ENCODE data around the gene LRRTM2.

Gene LRRTM2

DNA sequence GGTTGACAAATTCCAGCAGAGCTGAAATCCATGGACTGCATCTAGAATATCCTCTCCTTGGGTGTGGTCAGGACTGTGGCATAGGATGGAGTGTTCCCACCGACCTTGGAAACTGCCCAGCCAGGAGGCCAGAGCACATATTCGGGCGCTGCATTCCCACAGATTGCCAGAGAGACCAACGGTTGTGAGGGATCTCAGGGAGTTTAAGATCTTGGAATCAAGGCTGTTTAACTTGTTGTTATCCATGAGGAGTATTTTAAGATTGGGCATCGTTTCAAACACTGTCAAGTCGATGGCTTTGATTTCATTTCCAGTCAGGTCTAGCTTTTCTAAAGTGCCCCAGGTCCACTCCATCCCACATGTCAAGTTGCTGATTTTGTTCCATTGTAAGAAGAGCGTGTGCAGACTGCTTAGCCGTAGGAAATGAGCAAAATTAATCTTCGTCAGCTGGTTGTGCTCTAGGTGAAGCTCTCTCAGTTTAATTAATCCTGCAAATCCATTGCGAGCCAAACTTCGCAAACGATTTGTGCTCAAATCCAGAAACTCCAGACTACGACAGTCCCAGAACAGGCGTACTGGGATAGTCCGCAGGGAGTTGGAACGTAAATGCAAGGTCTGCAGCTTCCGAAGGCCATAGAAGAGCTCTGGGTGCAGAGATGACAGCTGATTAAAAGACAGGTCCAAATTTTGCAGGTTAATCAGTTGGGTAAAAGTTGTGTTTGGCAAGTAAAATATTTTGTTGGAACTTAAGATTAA, 1.5 kb downstream of the LRRTM2 start:
- Histone ChIP-seq H3K27ac (ENCODE audit: low read length) (no peak overlapping the region), H4K20me1 (ENCODE audit: insufficient read depth, low read length) (no peaks in the 10 kb centered on the region), H3K79me2 (ENCODE audit: insufficient read depth, low read length) (no peaks in the 10 kb centered on the region), H3K9me3 (ENCODE audit: insufficient read depth, low read length, severe bottlenecking) (no peaks in the 10 kb centered on the region), H2AFZ (ENCODE audit: low read depth, low read length) (no peak overlapping the region), H3K9ac (ENCODE audit: low read depth, low read length) (no peak overlapping the region), H3K4me3 (ENCODE audit: low read depth in 1 of 2, low read length in 2 of 2) (no peak overlapping the region), H3K4me2 (ENCODE audit: insufficient read depth, low read length) (no peak overlapping the region), H3K27me3 (ENCODE audit: insufficient read depth, low read length, poor library complexity) (no peaks in the 10 kb centered on the region), H3K36me3 (ENCODE audit: insufficient read depth, low read length) (no peaks in the 10 kb centered on the region), H3K4me1 (ENCODE audit: insufficient read depth, low read length) (no peaks in the 10 kb centered on the region)
- DNase-seq = no peak
- ATAC-seq (ENCODE audit: insufficient read depth, low read depth) = no peak
- TF ChIP-seq, protein P1, sequence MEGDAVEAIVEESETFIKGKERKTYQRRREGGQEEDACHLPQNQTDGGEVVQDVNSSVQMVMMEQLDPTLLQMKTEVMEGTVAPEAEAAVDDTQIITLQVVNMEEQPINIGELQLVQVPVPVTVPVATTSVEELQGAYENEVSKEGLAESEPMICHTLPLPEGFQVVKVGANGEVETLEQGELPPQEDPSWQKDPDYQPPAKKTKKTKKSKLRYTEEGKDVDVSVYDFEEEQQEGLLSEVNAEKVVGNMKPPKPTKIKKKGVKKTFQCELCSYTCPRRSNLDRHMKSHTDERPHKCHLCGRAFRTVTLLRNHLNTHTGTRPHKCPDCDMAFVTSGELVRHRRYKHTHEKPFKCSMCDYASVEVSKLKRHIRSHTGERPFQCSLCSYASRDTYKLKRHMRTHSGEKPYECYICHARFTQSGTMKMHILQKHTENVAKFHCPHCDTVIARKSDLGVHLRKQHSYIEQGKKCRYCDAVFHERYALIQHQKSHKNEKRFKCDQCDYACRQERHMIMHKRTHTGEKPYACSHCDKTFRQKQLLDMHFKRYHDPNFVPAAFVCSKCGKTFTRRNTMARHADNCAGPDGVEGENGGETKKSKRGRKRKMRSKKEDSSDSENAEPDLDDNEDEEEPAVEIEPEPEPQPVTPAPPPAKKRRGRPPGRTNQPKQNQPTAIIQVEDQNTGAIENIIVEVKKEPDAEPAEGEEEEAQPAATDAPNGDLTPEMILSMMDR (IDR thresholded peaks at IDR 0.05; ENCODE audit: borderline replicate concordance, extremely low read depth, low read length, poor library complexity, severe bottlenecking) = no peak
- no peak for TF ChIP-seq EZH2 (IDR thresholded peaks at IDR 0.05; ENCODE audit: borderline replicate concordance, low read depth, low read length, severe bottlenecking)

DNA sequence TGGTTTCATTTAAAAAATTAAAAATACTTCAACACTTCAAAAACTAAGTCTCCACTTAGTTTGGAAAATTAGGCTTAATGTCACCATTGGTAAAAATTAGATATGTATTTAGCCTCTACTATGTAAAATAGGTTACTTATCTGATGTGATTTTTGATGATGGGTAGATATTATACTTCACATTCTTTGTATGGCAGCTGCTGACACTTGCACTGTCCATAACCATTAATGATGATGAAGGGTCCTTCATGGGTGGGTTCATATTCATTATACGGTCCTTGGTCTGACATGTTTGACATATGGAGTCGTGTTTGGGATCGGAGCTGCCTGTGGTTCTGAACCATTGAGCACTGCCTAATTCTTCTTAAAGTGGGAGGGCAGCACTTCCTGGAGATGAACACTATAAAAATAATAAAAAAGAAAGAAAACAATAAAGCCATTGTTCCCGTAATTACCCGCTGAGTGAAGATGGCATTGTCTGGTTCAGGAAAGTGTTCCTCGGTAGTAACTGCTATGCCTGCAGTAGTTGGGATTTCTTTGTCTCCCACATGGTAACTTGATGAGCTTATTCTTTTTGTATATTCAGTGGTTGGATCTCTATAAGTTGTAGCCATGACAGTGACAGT, 2.2 kb downstream of the LRRTM2 start:
- no peaks in the 10 kb centered on the region for H3K4me1 ChIP-seq (ENCODE audit: insufficient read depth, low read length)

GRCh38 chr5:138870611-138871010, 4.5 kb downstream of the LRRTM2 start:
- H3K27me3 ChIP-seq (ENCODE audit: insufficient read depth, low read length, poor library complexity) = no peaks in the 10 kb centered on the region
- H3K4me1 ChIP-seq (ENCODE audit: insufficient read depth, low read length) = no peaks in the 10 kb centered on the region

More for the DNA sequence above, 2.2 kb downstream of the LRRTM2 start:
- H3K79me2 ChIP-seq (ENCODE audit: insufficient read depth, low read length) = no peaks in the 10 kb centered on the region
- no peaks in the 10 kb centered on the region for H3K27me3 ChIP-seq (ENCODE audit: insufficient read depth, low read length, poor library complexity)
- H3K9me3 ChIP-seq (ENCODE audit: insufficient read depth, low read length, severe bottlenecking) = no peaks in the 10 kb centered on the region
- no peak overlapping the region for H2AFZ ChIP-seq (ENCODE audit: low read depth, low read length)
- DNase-seq = no peak
- ATAC-seq (ENCODE audit: insufficient read depth, low read depth) = no peak
- no peaks in the 10 kb centered on the region for H4K20me1 ChIP-seq (ENCODE audit: insufficient read depth, low read length)
- H3K4me3 ChIP-seq (ENCODE audit: low read depth in 1 of 2, low read length in 2 of 2) = no peak overlapping the region
- no peak overlapping the region for H3K9ac ChIP-seq (ENCODE audit: low read depth, low read length)
- no peak overlapping the region for H3K27ac ChIP-seq (ENCODE audit: low read length)
- no peak overlapping the region for H3K4me2 ChIP-seq (ENCODE audit: insufficient read depth, low read length)
- H3K36me3 ChIP-seq (ENCODE audit: insufficient read depth, low read length) = no peaks in the 10 kb centered on the region
- TF ChIP-seq EZH2 (IDR thresholded peaks at IDR 0.05; ENCODE audit: borderline replicate concordance, low read depth, low read length, severe bottlenecking) = no peak
- TF ChIP-seq, protein P1 (IDR thresholded peaks at IDR 0.05; ENCODE audit: borderline replicate concordance, extremely low read depth, low read length, poor library complexity, severe bottlenecking) = no peak

More at GRCh38 chr5:138870611-138871010, 4.5 kb downstream of the LRRTM2 start:
- H2AFZ ChIP-seq (ENCODE audit: low read depth, low read length) = no peak overlapping the region
- no peaks in the 10 kb centered on the region for H4K20me1 ChIP-seq (ENCODE audit: insufficient read depth, low read length)
- H3K9ac ChIP-seq (ENCODE audit: low read depth, low read length) = no peak overlapping the region
- no peaks in the 10 kb centered on the region for H3K36me3 ChIP-seq (ENCODE audit: insufficient read depth, low read length)
- no peak overlapping the region for H3K27ac ChIP-seq (ENCODE audit: low read length)
- no peak for DNase-seq
- no peaks in the 10 kb centered on the region for H3K79me2 ChIP-seq (ENCODE audit: insufficient read depth, low read length)
- no peaks in the 10 kb centered on the region for H3K9me3 ChIP-seq (ENCODE audit: insufficient read depth, low read length, severe bottlenecking)
- H3K4me3 ChIP-seq (ENCODE audit: low read depth in 1 of 2, low read length in 2 of 2) = no peak overlapping the region
- ATAC-seq (ENCODE audit: insufficient read depth, low read depth) = no peak
- TF ChIP-seq EZH2 (IDR thresholded peaks at IDR 0.05; ENCODE audit: borderline replicate concordance, low read depth, low read length, severe bottlenecking) = no peak
- TF ChIP-seq, protein P1 (IDR thresholded peaks at IDR 0.05; ENCODE audit: borderline replicate concordance, extremely low read depth, low read length, poor library complexity, severe bottlenecking) = no peak
- H3K4me2 ChIP-seq (ENCODE audit: insufficient read depth, low read length) = no peak overlapping the region
